Stimulated activated naive CD4-positive, alpha-beta T cell treated with Interleukin-2 at 50 U/mL for 16 hours (primary cell): ENCODE results near the gene NFS1.

Source experiments
- DNase-seq: peaks from one replicate; lab custom pipeline; 2025; lab: John Stamatoyannopoulos, UW

The NFS1 gene

DNA sequence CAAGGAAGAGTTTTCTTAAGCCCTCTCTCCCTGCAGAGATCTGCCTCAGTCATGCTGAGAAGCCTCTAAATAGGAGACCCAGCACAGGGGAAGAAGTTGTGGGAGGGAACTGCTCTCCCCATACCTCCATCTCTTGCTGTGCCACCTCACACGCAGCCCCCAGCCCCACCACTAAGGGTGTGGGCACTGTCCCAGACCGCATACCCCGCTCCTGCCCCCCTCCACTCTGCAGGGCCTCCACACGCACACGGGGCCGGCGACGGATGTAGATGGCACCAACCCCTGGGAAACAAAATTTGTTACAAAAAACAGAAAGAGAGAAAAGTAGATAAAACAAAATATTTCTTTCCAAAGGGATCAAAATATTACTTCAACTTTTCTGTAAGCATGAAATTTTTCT lies 24.2 kb downstream of the NFS1 start:
- DNase-seq, result no peak

DNA sequence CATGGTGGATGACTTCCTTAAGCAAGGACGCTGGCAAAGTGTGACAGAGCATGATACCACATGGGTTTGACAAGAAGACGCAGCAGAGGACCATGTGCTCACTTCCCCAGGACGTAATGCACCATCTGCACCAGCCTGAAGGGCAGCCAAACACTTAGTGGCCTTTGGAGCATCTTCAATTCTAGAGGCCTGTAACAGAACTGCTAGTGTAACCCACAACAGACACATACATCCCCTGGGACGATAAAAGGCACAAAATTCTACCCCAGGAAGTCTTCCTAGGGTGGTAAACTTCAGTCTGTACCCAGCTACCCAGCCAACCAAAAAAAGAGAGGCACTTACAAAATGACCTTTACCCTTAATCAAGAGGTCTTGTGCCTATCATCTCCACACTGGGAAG lies 25.3 kb downstream of the NFS1 start:
- DNase-seq, result no peak

DNA sequence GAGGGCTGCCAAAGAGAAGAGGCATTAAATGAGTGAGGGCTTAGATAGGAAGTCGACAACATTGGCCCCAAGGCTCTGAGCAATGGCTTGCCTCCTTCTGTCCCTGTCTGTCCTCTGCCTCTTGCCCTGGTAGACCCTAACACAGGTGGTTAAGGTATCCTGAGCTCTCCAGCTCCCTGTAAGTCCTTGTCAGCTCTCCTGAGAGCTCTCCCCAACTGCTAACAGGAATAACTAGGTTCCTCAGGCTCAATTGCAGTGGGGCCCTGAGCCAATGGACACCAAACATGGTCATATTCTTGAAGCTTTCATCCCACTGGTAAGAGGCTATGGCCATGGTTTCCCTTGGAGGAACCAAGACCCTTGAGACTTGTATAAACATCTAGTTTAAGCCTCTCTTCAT lies 29.5 kb downstream of the NFS1 start:
- DNase-seq, result no peak

DNA sequence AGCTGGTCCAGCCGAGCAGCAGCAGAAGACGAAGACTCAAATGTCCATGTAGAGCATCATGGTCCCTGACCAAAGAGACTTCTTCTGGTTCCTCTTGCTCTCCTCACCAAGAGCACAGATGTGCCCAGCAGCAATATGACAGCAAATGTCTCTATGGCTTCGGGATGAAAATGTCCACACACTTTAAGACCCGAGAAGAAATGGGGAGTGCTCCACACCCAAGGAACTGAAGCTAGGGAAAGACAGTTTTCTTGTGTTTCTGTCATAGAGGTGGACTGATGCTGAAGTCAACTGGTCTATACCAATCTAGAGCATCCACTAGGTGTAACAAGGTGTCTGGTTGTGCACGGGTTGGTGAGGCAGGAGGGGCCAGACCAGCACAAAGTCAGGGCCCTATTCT lies 29.9 kb downstream of the NFS1 start:
- no peak for DNase-seq

DNA sequence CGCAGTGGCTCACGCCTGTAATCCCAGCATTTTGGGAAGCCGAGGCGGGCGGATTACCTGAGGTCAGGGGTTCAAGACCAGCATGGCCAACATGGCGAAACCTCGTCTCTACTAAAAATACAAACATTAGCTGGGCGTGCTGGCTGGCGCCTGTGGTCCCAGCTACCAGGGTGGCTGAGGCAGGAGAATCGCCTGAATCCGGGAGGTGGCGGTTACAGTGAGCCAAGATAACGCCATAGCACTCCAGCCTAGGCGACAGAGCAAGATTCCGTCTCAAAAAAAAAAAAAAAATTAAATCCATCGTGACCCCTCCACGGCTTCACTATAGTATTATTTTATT lies 33.2 kb downstream of the NFS1 start:
- DNase-seq, result no peak

DNA sequence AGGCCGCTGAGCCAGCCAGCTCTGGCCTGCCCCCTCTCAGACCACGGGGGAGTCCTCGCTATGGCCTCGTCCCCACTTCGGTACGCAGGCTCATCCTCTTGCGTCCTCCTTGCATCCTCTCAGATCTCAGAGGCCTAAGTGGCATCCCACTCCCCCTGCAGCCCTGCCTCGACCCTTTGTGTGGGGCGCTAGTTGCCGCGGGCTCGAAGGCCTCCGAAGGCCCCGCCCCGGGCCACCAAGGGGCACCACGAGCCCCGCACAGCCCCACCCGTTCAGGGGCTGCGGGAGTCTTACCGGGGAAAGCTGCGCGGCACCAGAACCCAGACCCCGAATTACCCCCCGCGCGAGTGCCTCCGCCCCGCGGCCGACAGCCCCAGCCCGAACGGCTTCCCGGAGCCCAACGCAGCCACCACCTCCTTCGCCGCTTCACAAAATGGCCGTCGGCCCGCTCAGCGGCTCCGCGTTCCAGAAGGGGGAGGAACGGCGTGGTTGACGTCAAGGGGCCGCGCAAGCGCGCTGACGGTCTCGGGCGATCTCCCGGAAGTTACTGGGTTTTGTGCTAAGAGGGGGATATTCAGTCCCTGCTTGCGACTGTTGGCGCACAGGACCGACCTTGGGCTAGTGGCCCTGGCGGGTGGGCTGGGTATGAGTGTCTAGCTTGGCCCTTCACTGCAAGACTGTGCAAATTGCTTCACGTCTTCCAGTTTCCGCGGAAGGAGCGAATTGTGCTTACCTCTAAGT lies 34.5 kb downstream of the NFS1 start, which contains the start of the genes CPNE1 and RBM12:
CPNE1 (minus strand) TSS at position 435 of the 741 bp plus-strand sequence. CDS start 31,977 bp downstream, outside the sequence.
RBM12 (minus strand) TSS at position 435 of the 741 bp plus-strand sequence. CDS start 9,578 bp downstream, outside the sequence.
- DNase-seq, result peak; percentile 89

DNA sequence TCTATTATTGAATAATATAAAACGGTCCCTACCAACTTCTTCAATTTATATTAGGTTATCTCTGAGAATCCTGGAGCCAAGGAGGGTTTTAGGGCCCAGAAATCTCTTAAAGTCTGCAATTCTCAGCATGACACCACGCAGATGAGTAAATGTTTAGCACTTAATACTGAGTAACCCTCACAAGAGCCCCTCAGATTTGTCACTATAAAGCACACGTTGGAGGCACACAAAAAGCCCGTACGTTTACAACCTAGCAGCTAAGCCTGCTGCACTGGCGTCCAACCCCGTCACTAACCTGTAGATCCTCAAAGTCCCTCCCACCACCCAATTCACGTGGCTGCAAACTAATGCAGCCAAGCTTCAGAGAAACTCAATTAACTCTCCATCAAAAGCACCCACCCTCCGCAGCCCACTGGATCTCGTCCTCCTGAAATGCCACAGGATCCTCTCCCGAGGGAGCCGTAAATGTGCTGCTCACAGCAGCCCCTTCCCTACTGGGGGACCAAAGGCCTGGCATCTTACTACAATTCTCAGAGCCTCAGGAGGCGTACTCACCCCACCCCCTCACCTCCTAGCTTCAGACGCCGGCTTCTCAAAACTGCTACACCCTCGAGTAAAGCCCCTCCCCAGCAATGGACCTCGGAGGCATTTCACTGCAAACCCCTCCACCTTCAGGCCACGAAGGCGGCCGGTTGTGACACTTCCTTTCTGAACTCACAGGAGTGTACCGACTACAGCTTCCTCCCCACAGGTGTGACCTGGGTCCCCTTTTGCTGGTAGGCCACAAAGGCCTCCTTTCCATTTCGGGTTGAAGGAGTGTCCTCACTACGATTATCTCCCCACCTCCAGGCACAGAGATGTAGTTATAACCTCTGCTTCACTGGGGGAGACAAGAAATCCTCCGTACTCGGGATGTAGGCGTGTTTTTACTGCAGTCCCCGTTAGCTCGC lies 35.4 kb downstream of the NFS1 start:
- DNase-seq, result peak; percentile 55

DNA sequence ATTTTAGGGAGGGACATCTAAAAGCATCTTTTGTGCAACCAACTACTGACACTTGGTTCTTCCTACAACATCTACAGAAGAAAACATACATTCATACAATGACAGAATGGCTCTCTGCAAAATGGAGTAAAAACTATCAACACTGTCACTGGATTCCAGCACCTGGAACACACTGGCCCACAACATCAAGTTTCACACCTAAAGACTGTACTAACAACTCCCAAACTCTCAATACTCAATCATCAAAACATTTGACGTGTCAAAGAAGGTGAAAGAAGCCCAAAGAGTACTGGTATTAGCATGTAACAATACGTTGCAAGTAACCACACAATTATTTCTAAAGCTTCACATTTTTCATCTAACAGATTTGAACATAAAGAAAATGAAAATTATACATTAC lies 36.6 kb downstream of the NFS1 start:
- DNase-seq, result no peak

DNA sequence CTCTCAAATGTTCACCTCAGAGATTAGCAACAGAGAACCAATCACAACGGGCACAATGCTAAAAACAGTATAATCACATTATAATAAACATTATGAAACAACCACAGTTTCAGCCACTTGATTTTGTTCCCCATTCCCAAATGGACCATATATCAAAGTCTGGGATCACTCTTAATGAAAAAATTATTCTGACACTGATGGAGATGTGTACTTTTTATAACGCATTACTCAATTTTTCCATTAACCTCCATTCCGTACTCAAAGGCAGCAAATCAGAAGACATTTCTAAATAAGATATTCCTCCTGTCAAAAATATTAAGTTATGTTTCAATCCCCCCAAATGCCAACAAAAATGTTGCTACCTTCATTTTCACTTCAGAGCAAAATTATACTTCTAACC lies 37.2 kb downstream of the NFS1 start:
- DNase-seq, result no peak

DNA sequence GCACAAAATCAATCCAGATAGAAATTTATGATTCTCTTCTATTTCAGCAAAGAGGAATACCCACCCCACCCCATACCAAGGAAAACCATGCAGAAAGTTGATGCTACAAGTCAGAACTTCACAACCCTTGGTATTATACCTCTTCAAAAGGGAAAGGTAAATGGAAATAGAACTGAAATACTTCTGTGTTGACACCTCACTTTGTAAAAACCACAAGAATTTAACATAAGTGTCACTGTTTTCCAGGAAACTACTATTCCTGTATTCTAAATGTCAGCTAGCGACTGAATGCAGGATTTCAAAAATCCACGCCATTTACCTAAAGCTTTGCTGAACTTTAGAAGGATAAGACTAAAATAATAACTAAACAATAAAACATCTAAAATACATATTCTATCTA lies 38.1 kb downstream of the NFS1 start:
- DNase-seq, result no peak

DNA sequence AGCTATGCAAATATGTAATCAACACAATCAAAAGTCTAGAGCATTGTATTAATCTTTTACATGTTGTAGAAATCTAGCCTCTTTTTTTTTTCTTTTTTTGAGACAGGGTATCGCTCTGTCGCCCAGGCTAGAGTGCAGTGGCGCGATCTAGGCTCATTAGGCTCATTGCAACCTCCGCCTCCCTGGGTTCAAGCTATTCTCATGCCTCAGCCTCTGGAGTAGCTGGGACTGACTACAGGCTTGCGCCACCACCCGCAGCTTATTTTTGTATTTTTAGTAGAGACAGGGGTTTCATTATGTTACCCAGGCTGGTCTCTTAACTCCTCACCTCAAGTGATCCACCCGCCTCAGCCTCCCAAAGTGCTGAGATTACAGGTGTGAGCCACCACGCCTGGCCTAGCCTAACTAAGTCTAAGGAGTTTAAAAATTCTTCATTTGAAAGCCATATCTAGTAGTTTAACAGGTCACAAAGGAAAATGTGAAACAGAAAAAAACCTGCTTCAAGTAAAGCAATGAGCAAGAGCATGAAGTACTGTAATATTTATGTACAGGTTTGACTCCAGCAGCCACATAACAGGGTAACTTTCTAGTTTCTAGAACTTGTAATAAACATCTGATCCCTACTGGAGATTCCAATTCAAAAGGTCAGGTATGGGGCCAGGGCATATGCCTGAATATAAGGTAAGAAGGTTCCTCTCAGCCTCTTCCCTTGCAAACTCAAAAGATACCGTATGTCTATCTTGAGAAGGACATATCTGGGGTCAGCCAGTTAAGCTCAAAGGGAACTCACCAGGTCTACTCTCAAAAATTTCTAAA lies 38.8 kb downstream of the NFS1 start:
- peak; percentile 10 for DNase-seq

DNA sequence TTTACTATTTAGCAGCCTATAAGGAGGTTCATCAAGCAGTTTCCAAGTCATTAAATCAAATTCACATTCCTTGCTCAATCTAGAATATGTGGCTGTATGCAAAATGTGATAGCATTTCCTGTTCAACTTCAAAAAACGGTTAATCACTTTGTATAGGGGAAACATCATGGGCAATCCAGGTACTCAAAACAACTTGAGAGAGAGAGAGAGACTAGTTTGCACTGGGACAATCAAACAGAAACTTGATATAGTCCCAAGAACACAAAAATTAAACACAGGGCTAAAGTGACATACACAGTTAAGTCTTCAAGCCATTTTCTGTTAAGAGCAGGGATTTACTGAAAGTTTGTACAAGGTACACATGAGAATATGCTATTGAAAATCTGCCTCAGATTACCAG lies 41.9 kb downstream of the NFS1 start:
- DNase-seq, result no peak

DNA sequence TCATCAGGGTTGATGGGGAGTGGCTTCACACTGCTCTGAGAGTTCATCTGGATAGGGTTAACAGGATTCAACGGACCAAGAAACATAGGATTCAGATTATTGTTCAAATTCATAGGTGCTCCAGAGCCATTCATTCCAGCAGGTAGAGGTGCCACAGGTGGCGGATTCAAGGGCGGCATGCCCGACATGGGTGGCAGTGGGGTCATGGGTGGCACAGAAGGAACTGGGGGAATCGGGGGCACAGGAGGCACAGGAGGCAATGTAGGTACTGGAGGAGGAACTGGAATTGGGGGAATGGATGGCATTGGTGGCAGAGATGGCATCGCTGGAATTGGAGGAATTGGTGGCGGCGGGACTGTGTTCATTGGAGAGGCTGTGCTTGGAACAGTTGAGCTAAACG lies 44.7 kb downstream of the NFS1 start:
- DNase-seq, result no peak

DNA sequence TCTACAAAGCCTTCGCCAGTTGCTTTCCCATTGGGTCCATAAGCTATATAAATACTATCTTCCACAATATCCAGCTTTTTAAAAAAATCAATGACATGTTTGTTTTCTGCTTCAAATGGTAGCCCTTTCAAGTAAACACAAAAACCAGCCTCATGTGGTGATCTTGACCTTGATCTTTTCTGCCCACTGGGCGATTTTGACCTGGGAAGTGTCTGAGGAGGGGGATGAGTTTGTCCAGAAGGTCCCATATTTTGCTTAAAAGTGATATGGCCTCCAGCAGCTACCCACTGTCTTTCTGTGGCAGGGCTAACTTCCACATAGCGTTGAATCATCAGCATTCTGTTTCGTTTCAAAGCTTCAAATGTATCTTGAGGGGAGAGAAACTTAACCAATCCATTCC lies 45.3 kb downstream of the NFS1 start:
- DNase-seq, result no peak

DNA sequence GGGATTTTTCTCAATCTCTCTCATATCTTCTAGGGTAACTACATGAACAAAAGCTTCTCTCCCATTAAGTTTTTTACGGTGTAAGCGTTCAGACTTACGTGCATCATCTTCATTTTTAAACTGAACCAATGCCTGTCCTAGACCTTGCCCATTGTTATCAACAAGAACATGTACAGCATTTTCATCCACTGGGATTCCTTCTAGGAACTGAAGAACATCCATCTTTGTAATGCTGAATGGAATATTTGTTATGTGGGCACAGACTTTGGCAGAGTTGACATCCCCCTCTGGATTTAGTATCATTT lies 45.8 kb downstream of the NFS1 start:
- no peak for DNase-seq

DNA sequence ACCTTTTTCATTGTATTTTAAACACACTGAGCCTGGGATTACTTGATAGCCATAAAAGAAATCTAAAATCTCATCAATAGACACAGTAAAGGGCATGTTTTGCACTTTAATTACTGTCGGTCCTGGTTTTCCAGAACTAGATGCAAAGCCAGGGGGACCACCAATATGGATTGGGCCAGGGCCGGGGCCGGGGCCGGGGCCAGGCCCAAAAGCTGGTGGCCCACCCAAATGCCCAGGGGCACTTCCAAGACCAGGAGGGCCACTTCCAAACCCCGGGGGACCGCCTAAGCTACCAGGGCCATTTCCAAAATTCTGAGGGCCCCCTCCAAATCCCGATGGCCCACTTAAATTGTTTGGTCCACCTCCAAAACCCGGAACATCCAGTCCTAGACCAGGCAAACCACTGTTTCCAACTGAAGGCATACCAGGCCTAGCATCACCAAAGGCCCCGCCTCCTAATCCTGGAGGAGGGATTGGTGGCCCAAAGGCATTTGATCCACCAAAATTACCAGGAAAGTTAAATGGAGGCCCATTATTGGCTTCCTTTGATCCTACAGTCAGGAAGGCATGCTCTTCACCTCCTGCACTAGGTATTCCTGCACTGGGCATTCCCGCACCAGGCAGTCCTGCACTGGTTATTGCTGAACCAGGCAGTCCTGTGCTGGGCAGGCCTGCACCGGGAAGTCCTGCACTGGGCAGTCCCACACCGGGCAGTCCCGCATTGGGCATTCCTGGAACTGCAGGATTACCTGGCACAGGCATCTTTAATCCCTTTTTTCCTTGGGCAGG lies 46.3 kb downstream of the NFS1 start:
- DNase-seq, result no peak

DNA sequence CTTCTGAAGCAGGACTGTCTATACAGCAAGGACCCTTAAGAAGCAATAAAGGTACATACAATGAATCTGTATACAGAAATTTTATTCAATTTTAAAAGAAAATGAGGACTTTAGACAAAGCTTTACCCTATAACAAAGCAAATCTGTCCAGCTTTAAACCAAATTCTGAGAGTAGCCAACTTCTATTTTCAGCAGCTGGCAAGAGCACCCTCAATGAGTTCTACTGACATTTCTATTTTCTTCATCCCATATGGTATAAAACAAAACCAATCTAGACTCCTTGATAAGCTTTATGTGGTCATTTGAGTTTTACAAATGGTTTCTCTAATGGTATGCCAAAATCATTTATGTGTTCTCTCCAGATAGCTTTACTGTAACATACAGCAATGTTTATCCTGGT lies 47.2 kb downstream of the NFS1 start:
- DNase-seq, result no peak

DNA sequence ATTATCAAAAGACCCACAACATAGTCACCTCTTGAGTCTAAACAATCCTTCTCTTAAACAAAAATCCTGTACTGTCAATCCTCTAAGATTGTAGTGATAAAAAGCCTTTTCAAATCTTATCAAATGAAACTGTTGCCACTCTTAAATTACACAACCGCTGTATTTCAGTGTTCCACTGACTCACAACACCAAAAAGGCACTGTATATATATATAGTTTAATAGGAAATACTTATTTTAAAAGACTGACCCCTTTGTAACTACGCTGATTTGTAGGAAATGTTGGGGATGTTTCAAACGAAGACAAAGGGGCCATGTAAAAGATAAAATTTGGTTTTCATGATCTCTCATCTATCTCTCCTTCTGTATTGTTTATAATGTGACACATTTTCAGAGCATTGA lies 48.5 kb downstream of the NFS1 start:
- DNase-seq, result no peak

DNA sequence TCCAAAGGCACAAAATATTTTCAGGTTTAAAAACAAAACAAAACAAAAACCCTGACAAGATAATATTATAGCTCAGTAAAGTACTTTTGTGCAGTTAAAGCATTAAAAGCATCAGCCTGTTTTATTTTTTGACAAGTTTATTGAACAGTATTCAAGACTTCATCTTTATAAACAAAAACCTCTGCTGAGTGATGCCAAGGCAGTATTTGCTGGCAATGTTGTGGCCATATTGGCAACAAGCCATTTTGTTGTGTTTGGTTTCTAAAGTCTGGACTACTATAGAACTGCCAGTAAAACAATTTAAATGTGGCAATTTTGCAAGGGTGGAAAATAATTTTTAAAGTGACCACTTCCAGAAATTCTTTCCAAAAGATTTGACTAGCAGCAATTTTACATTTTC lies 50.3 kb downstream of the NFS1 start:
- no peak for DNase-seq

DNA sequence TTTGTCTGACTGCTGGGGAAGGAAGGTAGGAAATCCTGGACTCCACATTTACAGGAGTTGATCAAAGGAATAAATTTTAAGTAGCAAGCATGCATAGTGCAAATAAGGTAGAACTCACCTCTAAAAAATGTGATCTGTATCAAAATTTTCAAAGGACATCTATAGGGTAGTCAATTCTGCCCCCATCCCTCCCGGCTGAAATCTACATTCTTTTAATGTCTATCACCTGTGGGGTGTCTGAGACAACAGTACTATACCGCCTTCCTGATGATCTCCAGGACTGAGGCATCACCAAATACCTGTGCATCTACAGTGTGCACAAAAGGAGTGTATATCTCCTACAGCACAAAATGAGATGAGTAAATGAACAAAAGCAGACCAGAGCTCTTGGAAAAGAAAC lies 54.3 kb downstream of the NFS1 start:
- no peak for DNase-seq

DNA sequence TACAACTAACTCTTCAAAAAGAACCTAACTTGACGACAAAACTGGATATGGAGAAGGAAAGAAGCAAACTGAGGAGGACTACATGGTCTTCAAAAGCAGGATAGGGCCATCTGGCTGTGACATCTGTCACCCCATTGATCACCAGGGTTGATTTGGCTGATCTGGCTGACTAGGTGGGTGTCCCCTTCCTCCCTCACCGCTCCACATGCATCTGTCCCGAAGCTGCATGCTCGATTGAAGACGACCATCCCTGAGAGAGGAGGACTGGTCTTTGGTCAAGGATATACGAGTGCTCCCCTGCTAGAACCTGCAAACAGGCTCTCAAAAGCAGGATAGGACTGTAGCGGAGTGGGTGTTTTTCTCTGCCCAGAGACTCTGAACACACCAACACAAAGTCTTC lies 56.1 kb downstream of the NFS1 start:
- DNase-seq, result no peak

DNA sequence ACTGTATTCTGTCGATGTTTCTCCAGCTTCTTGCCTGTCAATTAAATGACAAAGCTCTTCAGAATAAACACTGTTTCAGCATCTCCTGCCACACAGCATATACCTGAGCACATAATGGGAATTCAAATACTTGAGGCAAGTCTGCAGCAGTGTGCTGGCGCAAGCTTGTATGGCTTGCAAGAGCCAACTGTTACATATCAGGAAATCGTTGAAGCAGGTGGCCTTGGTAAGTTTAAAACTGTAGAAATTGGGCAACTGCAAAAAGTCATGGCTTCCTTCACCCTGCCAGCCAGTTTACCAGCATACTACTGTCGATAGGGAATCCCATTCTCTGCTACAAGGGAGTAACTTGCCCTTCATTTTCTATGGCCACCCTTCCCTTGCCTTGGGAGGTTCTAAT lies 57.4 kb downstream of the NFS1 start:
- no peak for DNase-seq
